AG09309 (cell line): ENCODE data around the gene EI24.
"Not testable (repeated sequence)": the region's sequence is repeated elsewhere in the genome, so short reads cannot be mapped to it uniquely, and the experiment has no call there.

ENCODE experiments used
- DNase-seq: peaks from one replicate; pipeline ENCODE4 v3.0.0-alpha.2; 2010; ENCODE audit warnings: low read depth
- H3K4me3 ChIP-seq: 2 replicates; pipeline ENCODE4 v1.5.1; 2011; ENCODE audit warnings: mild to moderate bottlenecking, low read depth, low read length, moderate library complexity; ENCODE audit not compliant: control insufficient read depth
- CTCF ChIP-seq: IDR thresholded peaks from 2 replicates; pipeline ENCODE4 v1.5.1; 2011; ENCODE audit warnings: mild to moderate bottlenecking, low read depth, low read length, inconsistent platforms; ENCODE audit not compliant: insufficient read depth, control insufficient read depth; ENCODE audit errors: missing control alignments

Gene EI24

GRCh38 chr11:125568970-125569914 is at the start of gene EI24:
Gene EI24, plus strand, starts transcription at chr11:125569477. Its CDS starts 3,051 bp downstream, at chr11:125572528.
- peak; percentile 61 for DNase-seq
- H3K4me3 ChIP-seq = peak within 1 kb of the TSS; percentile 80
- TF ChIP-seq CTCF = peak; percentile 74

- no peak overlapping the region for H3K4me3 ChIP-seq
- DNase-seq = no peak
- no peak for TF ChIP-seq CTCF
Observed at GRCh38 chr11:125519860-125520834, 49.1 kb upstream of the EI24 start.

GRCh38 chr11:125525303-125525702 is 44.0 kb upstream of the EI24 start:
- TF ChIP-seq CTCF = no peak
- no peak for DNase-seq
- no peak overlapping the region for H3K4me3 ChIP-seq

- DNase-seq = no peak
- H3K4me3 ChIP-seq = no peak overlapping the region
- no peak for TF ChIP-seq CTCF
Observed at GRCh38 chr11:125532668-125533067, 36.6 kb upstream of the EI24 start.

- H3K4me3 ChIP-seq = no peak overlapping the region
- no peak for DNase-seq
- no peak for TF ChIP-seq CTCF
Observed at GRCh38 chr11:125535585-125535984, 33.7 kb upstream of the EI24 start.

GRCh38 chr11:125536834-125537233 is 32.4 kb upstream of the EI24 start:
- not testable (repeated sequence) for DNase-seq

More at GRCh38 chr11:125536834-125537233, 32.4 kb upstream of the EI24 start:
- H3K4me3 ChIP-seq = not testable (repeated sequence)
